ENCODE results near the gene HIPK3.

The HIPK3 gene

GRCh38 chr11:33390944-33391892, 134.0 kb downstream of the HIPK3 start:
- no peak for DNase-seq (ENCODE audit: low read depth, low spot score)

GRCh38 chr11:33391893-33392251, 134.7 kb downstream of the HIPK3 start:
- no peak for DNase-seq (ENCODE audit: low read depth, low spot score)

GRCh38 chr11:33394431-33395109, 137.4 kb downstream of the HIPK3 start:
- no peak for DNase-seq (ENCODE audit: low read depth, low spot score)

GRCh38 chr11:33396361-33396760, 139.2 kb downstream of the HIPK3 start:
- DNase-seq (ENCODE audit: low read depth, low spot score): no peak

- no peak for DNase-seq (ENCODE audit: low read depth, low spot score)
Observed at GRCh38 chr11:33399421-33399820, 142.2 kb downstream of the HIPK3 start.

- no peak for DNase-seq (ENCODE audit: low read depth, low spot score)
Observed at GRCh38 chr11:33402066-33402465, 144.9 kb downstream of the HIPK3 start.

- DNase-seq (ENCODE audit: low read depth, low spot score): no peak
Observed at GRCh38 chr11:33403344-33403743, 146.2 kb downstream of the HIPK3 start.

GRCh38 chr11:33405834-33406602, 148.8 kb downstream of the HIPK3 start:
- DNase-seq (ENCODE audit: low read depth, low spot score): no peak

Measured in activated naive CD8-positive, alpha-beta T cell treated with anti-CD3 and anti-CD28 coated beads, Interleukin-2, amount 50 U/mL, for 16 hours (primary cell).